ENCODE measurements around the gene CDKAL1.

The CDKAL1 gene

GRCh38 chr6:20681243-20681684 lies 147.0 kb downstream of the CDKAL1 start:
- DNase-seq = no peak

GRCh38 chr6:20684474-20684873 lies 150.2 kb downstream of the CDKAL1 start:
- no peak for DNase-seq

- DNase-seq = no peak
Observed at GRCh38 chr6:20686142-20686541, 151.9 kb downstream of the CDKAL1 start.

GRCh38 chr6:20687494-20687893 lies 153.2 kb downstream of the CDKAL1 start:
- DNase-seq = no peak

GRCh38 chr6:20688710-20689500 lies 154.6 kb downstream of the CDKAL1 start:
- peak; percentile 49 for DNase-seq

GRCh38 chr6:20691185-20691584 lies 156.9 kb downstream of the CDKAL1 start:
- DNase-seq = no peak

DNA sequence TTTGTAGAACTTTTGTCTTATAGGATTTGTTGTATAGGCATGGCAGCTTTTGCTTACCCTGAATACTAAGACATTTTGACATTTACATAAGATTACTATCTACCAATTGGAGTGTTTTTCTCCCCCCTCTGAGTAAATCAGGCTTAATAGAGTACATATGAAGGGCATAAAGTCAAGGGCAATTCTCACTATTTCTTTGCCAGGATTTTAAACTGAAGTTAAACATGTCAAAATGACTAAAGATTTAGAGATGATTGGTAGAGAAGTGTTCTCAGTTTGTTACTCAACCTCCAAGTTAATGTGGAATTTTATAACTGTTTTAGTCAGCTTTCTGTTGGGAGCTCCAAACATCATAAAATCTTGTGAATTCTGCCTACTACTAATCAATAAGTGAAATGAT lies 157.8 kb downstream of the CDKAL1 start:
- no peak for DNase-seq

DNA sequence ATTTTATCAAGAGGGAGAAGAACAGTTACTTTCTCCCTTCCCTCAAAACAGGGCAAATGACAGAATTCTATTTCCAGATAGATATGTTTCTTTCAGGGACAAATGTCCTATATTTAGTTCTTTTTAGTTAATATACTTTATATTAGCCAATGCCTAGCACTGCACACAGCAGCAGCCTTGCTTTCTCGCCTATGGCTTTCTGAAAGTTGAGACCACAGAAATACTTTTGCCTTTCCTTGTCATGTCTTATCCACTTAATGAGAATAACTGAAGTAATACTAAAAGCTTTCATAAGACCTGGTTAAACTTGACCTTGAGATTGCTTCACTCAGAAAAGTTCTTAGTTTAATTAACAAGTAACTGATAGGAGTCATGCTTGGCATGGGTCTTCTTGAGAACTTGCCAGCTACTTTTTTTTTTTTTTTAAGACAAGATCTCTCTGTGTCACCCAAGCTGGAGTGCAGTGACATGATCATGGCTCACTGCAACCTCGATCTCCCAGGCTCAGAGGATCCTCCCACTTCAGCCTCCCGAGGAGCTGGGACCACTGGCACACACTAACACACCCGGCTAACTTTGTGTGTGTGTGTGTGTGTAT lies 159.3 kb downstream of the CDKAL1 start:
- peak; percentile 30 for DNase-seq

DNA sequence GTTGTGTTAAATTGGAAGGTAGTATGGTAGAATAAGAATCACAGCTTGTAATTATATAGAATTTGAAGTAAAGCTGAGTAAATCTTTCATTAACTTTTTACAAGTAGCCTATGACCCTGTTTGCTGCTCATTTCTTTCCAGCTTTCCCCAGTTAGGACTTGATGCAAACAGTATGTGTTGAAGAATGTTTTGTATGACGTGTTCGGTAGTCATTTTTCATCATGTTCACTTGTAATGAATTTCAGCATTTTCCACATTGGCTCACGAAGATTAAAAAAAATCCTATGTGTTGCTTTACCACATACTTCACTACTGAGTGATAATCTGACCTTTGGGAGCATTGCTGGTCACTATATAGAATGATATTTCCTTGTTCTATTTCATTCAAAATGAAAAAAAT lies 162.4 kb downstream of the CDKAL1 start:
- DNase-seq = peak; percentile 89

DNA sequence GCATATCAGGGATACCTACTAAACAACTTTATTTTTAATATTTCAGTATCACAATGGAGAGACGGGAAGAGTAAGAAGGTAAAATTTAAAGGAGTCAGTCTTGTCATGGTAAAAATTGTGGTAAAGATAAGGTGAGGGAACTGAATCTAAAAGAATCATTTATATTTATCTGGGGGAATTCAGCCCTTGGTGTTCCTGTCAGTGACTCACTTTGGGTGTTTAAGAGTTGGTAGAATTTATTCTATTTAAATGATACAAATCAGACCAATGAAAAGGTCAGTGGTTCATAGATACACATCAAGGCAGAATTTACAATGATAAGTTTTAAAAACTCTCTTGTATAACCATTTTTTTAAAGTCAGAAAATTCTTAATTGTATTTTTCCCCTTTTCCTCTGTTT lies 164.4 kb downstream of the CDKAL1 start:
- DNase-seq = no peak

GRCh38 chr6:20699402-20699801 lies 165.1 kb downstream of the CDKAL1 start:
- no peak for DNase-seq

DNA sequence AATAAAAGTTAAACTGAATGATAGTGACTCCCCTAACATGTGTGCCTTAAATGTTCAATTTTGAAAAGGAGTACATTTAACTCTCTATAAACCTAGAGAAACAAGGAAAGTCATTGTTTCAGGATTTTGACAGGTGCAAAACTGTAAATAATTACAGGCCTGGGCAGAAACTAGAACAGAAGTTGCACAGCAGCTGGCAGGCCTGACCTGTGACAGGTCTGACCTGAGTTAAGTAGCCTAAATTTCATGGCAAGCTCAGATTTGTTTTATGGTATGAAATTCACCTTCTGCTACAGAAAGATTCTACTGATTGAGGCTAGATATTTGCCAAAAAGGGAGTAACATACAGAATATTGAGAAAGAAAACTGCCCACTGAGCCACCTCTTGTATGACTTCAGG lies 166.1 kb downstream of the CDKAL1 start:
- DNase-seq = no peak

- DNase-seq = no peak
Observed at GRCh38 chr6:20702366-20702765, 168.1 kb downstream of the CDKAL1 start.

DNA sequence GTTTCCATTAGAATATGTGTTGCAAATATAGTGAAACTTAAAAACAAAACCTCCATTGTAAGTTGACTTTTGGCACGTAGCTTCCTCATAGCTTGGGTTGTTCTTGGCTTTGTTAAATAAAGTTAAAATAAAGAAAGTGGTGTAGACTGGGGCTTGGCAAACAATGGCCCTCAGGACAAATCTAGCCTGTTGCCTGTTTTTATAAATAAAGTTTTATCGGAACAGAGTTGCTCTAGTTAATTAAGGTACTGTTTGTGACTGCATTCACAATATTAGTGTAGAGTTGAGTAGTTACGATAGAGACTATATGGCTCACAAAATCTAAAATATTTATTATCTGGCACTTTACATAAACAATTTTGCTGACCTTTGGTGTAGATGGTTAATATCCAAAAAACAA lies 168.8 kb downstream of the CDKAL1 start:
- DNase-seq = no peak

GRCh38 chr6:20704325-20705025 lies 170.2 kb downstream of the CDKAL1 start:
- DNase-seq = peak; percentile 2

GRCh38 chr6:20705741-20706140 lies 171.5 kb downstream of the CDKAL1 start:
- DNase-seq = no peak

DNA sequence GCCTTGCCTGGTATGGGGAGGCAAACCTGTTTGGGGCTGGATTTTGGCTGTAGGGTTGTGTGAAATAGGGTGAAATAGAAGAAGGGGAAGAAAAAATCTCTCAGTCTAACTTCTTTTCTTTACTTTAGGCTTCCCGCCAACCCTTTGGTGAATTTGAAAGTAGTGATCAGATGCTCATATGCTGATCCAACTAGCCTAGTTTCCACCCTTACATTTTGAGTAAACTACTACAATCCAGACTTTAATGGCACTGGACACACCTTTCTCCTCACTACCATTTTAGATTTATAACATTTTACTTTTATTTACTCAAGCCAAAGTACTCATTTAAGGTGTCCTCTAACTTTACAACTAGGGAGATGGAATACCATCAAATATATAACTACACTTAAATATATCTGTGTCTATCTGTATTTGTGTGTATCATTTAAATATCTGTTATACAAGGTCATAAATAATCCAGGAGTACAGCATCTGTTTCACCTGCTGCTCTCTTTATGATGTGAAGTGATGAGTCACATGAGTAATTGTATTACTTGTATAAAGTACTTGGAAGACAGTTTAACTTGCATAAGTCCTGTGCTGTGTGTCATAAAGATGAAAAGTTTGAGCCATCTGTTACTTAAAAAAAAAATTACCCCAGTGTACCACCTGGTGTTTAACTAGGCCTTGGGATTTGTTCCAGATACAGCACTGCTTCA lies 172.1 kb downstream of the CDKAL1 start:
- no peak for DNase-seq

- no peak for DNase-seq
Observed at GRCh38 chr6:20706939-20707485, 172.8 kb downstream of the CDKAL1 start.

GRCh38 chr6:20707870-20708269 lies 173.6 kb downstream of the CDKAL1 start:
- no peak for DNase-seq

DNA sequence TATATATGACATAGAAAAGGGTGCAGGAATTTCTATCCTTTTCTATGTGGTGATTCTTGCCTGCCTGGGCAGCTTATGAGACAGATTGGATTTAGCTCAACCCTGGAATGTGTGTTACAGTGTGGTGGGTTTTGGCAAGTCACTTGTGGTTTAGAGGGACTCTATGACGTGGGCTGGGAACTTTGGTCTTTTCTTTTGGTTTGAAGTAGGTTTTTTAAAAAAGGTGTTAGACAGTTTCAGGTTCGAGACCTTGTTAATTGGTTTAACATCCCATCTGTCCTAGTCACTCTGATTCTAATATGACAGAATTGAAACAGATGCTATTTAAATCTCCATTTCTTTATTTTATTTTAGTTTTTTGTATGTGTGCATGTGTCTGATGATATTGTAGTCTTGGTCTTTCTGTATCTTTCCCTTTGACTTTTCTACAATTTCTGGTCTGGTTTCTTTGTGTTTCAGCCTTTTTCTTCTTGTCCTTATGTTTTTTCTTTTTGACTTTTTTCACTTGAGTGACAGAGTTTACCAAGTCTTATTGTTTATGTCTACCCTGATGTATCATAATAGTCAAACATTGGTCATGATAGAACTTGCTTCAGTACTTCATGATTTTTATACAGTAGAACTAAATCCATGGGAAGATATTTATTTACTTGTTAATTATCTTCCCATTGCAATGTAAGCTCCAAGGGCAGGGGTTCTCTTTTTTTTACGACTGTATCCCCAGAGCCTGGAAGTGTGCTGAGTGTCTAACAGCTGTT lies 174.3 kb downstream of the CDKAL1 start:
- peak; percentile 23 for DNase-seq

DNA sequence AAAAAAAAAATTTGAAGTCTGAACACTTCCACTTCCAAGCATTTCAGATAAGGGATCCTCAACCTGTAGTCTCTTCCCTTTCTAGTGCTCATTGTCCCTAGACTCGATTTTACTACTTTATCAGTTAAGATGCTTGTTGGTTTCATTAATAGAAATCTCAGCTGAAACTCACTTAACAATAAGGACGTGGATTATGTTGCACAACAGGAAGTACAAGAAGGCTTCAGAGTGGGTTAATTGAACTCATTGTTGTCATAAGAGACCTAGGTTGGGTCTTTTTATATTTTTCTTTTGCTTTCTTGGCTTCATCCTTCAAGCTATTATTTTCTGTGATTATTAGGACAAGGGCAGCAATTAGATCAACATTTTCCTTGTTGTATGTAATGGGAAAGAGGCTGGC lies 175.2 kb downstream of the CDKAL1 start:
- no peak for DNase-seq

DNA sequence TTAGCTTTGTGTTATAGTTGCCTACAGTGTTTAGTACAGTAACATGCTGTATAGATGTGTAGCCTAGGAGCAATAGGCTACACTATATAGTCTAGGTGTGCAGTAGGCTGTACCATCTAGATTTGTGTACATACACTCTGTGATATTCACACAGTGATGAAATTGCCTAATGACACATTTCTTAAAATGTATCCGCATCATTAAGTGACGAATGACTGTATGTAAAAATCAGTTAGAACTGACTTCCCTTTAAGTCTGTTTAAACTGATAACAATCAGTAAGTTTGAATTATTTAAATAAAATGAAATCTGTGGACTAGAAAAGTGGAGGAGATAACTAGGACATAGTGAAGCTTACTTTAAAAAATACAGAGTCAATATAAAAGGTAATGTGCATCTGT lies 176.1 kb downstream of the CDKAL1 start:
- no peak for DNase-seq

All from fibroblast of skin of back (primary cell).